Measurements from ENCODE around the gene MATN1.

MATN1 gene

DNA sequence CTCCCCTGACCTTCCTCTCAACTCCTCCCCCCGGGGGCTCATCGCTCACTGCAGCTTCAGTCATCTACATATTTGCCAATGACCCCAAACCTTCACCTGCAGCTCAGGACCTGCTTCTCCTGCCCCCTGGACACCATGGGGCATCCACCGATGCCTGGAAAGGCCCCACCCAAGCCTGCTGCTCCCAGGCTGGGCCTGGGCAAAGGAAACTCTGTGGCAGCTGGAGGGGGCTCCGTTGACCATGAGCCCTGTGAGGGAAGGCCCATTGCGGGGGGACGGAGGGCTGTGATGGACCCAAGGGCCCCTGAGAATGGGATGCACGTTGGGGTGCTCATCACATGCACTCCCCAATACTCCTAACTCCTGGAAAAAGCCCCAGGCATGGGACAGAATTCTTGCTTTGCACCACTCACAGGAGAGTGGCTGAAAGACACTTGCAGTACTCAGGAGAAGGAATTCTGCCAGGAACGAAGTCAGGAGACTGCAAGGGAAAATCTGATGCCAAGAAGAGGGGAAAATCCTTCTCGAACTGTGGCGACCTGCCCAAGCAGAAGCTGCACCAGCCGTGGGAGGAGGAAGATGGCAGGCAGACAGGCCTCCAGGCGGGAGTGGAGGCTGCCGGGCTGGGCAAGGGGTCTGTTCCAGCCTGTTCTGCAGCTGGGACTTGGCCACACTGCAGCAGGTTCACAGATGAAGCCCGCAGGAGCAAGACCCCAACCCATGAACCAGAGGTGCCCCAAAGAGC lies 18.4 kb downstream of the MATN1 start:
- H3K4me3 ChIP-seq (ENCODE audit: low read length), result no peak overlapping the region
- no peak for DNase-seq (ENCODE audit: low read depth)
- TF ChIP-seq CTCF (conservative IDR thresholded peaks at IDR 0.05; ENCODE audit: low read depth, low read length), result no peak

- no peak for TF ChIP-seq CTCF (conservative IDR thresholded peaks at IDR 0.05; ENCODE audit: low read depth, low read length)
- DNase-seq (ENCODE audit: low read depth), result no peak
- no peak overlapping the region for H3K4me3 ChIP-seq (ENCODE audit: low read length)
Measured at GRCh38 chr1:30704271-30704670, 19.1 kb downstream of the MATN1 start.

DNA sequence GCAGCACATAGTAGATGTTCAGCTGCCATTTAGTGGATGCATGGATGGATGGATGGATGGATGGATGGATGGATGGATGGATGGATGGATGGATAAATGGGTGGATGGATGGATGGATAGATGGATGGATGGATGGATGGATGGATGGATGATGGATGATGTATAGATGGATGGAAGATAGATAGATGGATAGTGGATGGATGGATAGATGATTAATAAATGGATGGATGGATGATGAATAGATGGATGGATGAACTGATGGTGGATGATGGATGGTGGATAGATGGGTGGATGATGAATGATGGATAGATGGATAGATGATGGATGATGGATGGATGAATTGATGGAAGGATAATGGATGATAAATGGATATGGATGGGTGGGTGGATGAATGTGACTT lies 20.6 kb downstream of the MATN1 start:
- TF ChIP-seq CTCF (conservative IDR thresholded peaks at IDR 0.05; ENCODE audit: low read depth, low read length), result no peak
- H3K4me3 ChIP-seq (ENCODE audit: low read length), result no peak overlapping the region
- DNase-seq (ENCODE audit: low read depth), result no peak

GRCh38 chr1:30701258-30701633 lies 22.1 kb downstream of the MATN1 start:
- no peak overlapping the region for H3K4me3 ChIP-seq (ENCODE audit: low read length)
- DNase-seq (ENCODE audit: low read depth), result no peak
- no peak for TF ChIP-seq CTCF (conservative IDR thresholded peaks at IDR 0.05; ENCODE audit: low read depth, low read length)

- no peak overlapping the region for H3K4me3 ChIP-seq (ENCODE audit: low read length)
- TF ChIP-seq CTCF (conservative IDR thresholded peaks at IDR 0.05; ENCODE audit: low read depth, low read length), result no peak
- no peak for DNase-seq (ENCODE audit: low read depth)
Measured at GRCh38 chr1:30700528-30701257, 22.7 kb downstream of the MATN1 start.

- H3K4me3 ChIP-seq (ENCODE audit: low read length), result no peak overlapping the region
- no peak for DNase-seq (ENCODE audit: low read depth)
- TF ChIP-seq CTCF (conservative IDR thresholded peaks at IDR 0.05; ENCODE audit: low read depth, low read length), result no peak
Measured at GRCh38 chr1:30699762-30700161, 23.6 kb downstream of the MATN1 start.
